Adrenal gland (tissue), 12 donors: ENCODE measurements around the gene GOLM1. TPM values are rescaled to one million over a fixed set of nuclear protein-coding genes. Genes with fewer than 3 reads are reported as not detected.

ENCODE experiments used
- DNase-seq, 7 donors: peaks; one replicate each; pipeline ENCODE4 v3.0.0-alpha.2; 2019 to 2020
- H3K27ac ChIP-seq, 5 donors: fragments of 200-600 bp; sonication (generic) in 4 of 5; 1 replicate in 3 of 5; 2 replicates in 2 of 5; pipeline versions ENCODE4 v1.5.1 to v1.8.0; 2016 to 2020; ENCODE audit warnings: mild to moderate bottlenecking in 1 of 5
- H3K27me3 ChIP-seq: fragments of 200-600 bp; 2 replicates; pipeline ENCODE4 v1.8.0; 2021
- H3K36me3 ChIP-seq, 2 donors: fragments of 200-600 bp; replicated peaks in 1 of 2; 1 replicate in 1 of 2; 2 replicates in 1 of 2; pipeline versions ENCODE4 v1.5.1 to v1.8.0; 2018 to 2022
- H3K4me1 ChIP-seq, 2 donors: fragments of 200-600 bp; replicated peaks in 1 of 2; 1 replicate in 1 of 2; 2 replicates in 1 of 2; pipeline versions ENCODE4 v1.5.1 to v1.8.0; 2018 to 2021
- H3K4me3 ChIP-seq, 4 donors: fragments of 200-600 bp; sonication (generic) in 3 of 4; one replicate each; pipeline ENCODE4 v1.5.1; 2016 to 2018
- H3K9me3 ChIP-seq, 3 donors: fragments of 200-600 bp; sonication (generic) in 1 of 3; replicated peaks in 1 of 3; 1 replicate in 2 of 3; 2 replicates in 1 of 3; pipeline versions ENCODE4 v1.5.1 to v1.8.0; 2016 to 2021
- CTCF ChIP-seq, 6 experiments: fragments of 450-650 bp in 4 of 6; fragments of 200-600 bp in 2 of 6; sonication (generic) in 1 of 6; IDR thresholded peaks; 1 replicate in 5 of 6; 2 replicates in 1 of 6; pipeline versions ENCODE4 v1.5.1 to v1.8.0; 2016 to 2021; ENCODE audit warnings: antibody characterized with exemption in 6 of 6, mild to moderate bottlenecking in 2 of 6, moderate library complexity in 1 of 6
- POLR2A ChIP-seq, 2 donors: fragments of 450-650 bp; IDR thresholded peaks; one replicate each; pipeline ENCODE4 v1.6.1; 2017; ENCODE audit warnings: antibody characterized with exemption in 2 of 2, mild to moderate bottlenecking in 2 of 2, moderate library complexity in 1 of 2
- WGBS, 4 donors: extraction: QIAGEN DNeasy Blood & Tissue Kit in 2 of 4; methylation state at CpG; one replicate each; pipeline versions ENCODE4 v1.1.5 to v1.1.7; 2013 to 2017; 5-methylcytosine and 5-hydroxymethylcytosine counted together
- intact Hi-C, 2 donors: fragments of 100-400 bp; cut with DNase I; formaldehyde crosslinking; loops; one replicate each; pipeline versions ENCODE4 v1.14.1 to v1.15.0; 2022 to 2023
- polyA plus RNA-seq, 3 donors: library from polyadenylated mRNA; stranded (reverse); fragments of 200-250 nt in 2 of 3; fragments of 350-450 nt in 1 of 3; fragmentation: Illumina TruSeq in 1 of 3; extraction: RNeasy Lipid Tissue Mini Kit (QIAGEN cat#74804) in 1 of 3; gene quantifications; one replicate each; pipeline ENCODE4 v1.2.3, GENCODE V29; 2013 to 2014
- total RNA-seq, 9 donors: library from RNA; depleted of rRNA in 4 of 9; stranded (reverse); fragments of >200 nt in 4 of 9; fragments of 120-200 nt in 1 of 9; fragmentation: NEBNext Ultra II Directional in 1 of 9; extraction: Animal tissue kit (Norgen Biotek cat#: 25700) in 1 of 9; gene quantifications; one replicate each; pipeline versions ENCODE4 v1.1.0 to v1.2.4, GENCODE V29; 2013 to 2023
- donor health status: healthy with polysubstance abuse.
- donor health status: Bipolar disorder and iron deficiency.
- donor health status: DM: yes; HTN: yes; CAD: no.
- donor health status: DM: no; HTN: no; CAD: no.
- donor health status: DM: no; HTN: no; CAD: no.
- donor health status: DM: yes; HTN: yes; CAD: no.

The GOLM1 gene
- total and polyA plus RNA-seq, 12 donors, result 84.6 to 745 (median 186) TPM

- H3K27ac ChIP-seq, result peak overlapping the region in 4 of 5 donors; percentile 12 to 83 (median 72)
- no peaks in the 10 kb centered on the region for H3K27me3 ChIP-seq
- H3K9me3 ChIP-seq, result no peaks in the 10 kb centered on the region
- intact Hi-C loops, result no loop called here
- no peak for DNase-seq
- no peak for TF ChIP-seq POLR2A (IDR thresholded peaks at IDR 0.05)
- TF ChIP-seq CTCF (IDR thresholded peaks at IDR 0.05), result no peak
- H3K4me1 ChIP-seq, result peaks cover 15 to 30% of the 10 kb centered on the region in 2 donors
- peaks cover 0 to 9% of the 10 kb centered on the region in 2 donors for H3K36me3 ChIP-seq
- WGBS, 4 donors, result 75 to 100% (median 90%) methylated on average over 1 of the region's 1 CpG
- no peak overlapping the region for H3K4me3 ChIP-seq
Measured at GRCh38 chr9:86073839-86074238, 25.5 kb downstream of the GOLM1 start.

- Histone ChIP-seq H3K36me3 (peaks cover 0 to 4% of the 10 kb centered on the region in 2 donors), H3K27ac (peak overlapping the region; percentile 12 to 83 (median 64)), H3K9me3 (no peaks in the 10 kb centered on the region), H3K27me3 (no peaks in the 10 kb centered on the region), H3K4me1 (peaks cover 15 to 30% of the 10 kb centered on the region in 2 donors), H3K4me3 (no peak overlapping the region)
- peak in 4 of 7 donors; percentile 46 to 66 (median 56) for DNase-seq
- intact Hi-C loops, result no loop called here
- 38 to 55% (median 43%) methylated on average over 2 of the region's 2 CpGs for WGBS, 4 donors
- TF ChIP-seq POLR2A (IDR thresholded peaks at IDR 0.05) (no peak), CTCF (IDR thresholded peaks at IDR 0.05) (no peak)
Measured at GRCh38 chr9:86072394-86072877, 26.9 kb downstream of the GOLM1 start.

- no peaks in the 10 kb centered on the region for H3K9me3 ChIP-seq
- intact Hi-C loops, result no loop called here
- DNase-seq, result no peak
Measured at GRCh38 chr9:86069206-86069869, 30.0 kb downstream of the GOLM1 start.

GRCh38 chr9:86064220-86064619 is 35.1 kb downstream of the GOLM1 start:
- intact Hi-C loops, result no loop called here
- peaks cover 0 to 20% of the 10 kb centered on the region in 2 donors for H3K4me1 ChIP-seq
- peak in 4 of 7 donors; percentile 41 to 55 (median 46) for DNase-seq
- H3K36me3 ChIP-seq, result no peaks in the 10 kb centered on the region
- H3K9me3 ChIP-seq, result no peaks in the 10 kb centered on the region
- H3K4me3 ChIP-seq, result no peak overlapping the region
- peak overlapping the region in 1 of 5 donors; percentile 54 for H3K27ac ChIP-seq
- no peaks in the 10 kb centered on the region for H3K27me3 ChIP-seq
- no peak for TF ChIP-seq CTCF (IDR thresholded peaks at IDR 0.05)
- TF ChIP-seq POLR2A (IDR thresholded peaks at IDR 0.05), result no peak
- WGBS, 4 donors, result 51 to 75% (median 63%) methylated on average over 2 of the region's 2 CpGs

More at GRCh38 chr9:86069206-86069869, 30.0 kb downstream of the GOLM1 start:
- H3K27me3 ChIP-seq, result no peaks in the 10 kb centered on the region
- no peak overlapping the region for H3K4me3 ChIP-seq
- H3K36me3 ChIP-seq, result no peaks in the 10 kb centered on the region
- no peak overlapping the region for H3K27ac ChIP-seq
- 77 to 81% (median 79%) methylated on average over 7 of the region's 7 CpGs for WGBS, 4 donors
- peaks cover 15 to 31% of the 10 kb centered on the region in 2 donors for H3K4me1 ChIP-seq
- TF ChIP-seq CTCF (IDR thresholded peaks at IDR 0.05) (no peak), POLR2A (IDR thresholded peaks at IDR 0.05) (no peak)
